Psoas muscle (tissue), 8 donors: ENCODE measurements around the gene TMEM80. TPM values are rescaled to one million over a fixed set of nuclear protein-coding genes. Genes with fewer than 3 reads are reported as not detected.

Source experiments
- ATAC-seq, 4 donors: fragments of 200-7000 bp; cut with Tn5 transposase; one replicate each; pipeline ENCODE4 v1.9.1; 2020; ENCODE audit warnings: moderate library complexity in 3 of 4, mild to moderate bottlenecking in 2 of 4
- DNase-seq, 2 donors: peaks; one replicate each; pipeline ENCODE4 v3.0.0-alpha.2; 2020
- H3K27ac ChIP-seq: fragments of 200-600 bp; one replicate; pipeline ENCODE4 v1.8.0; 2022
- H3K27me3 ChIP-seq, 3 donors: fragments of 200-600 bp in 1 of 3; one replicate each; pipeline versions ENCODE4 v1.6.1 to v1.8.0; 2013 to 2022; ENCODE audit warnings: low read length in 2 of 3, mild to moderate bottlenecking in 2 of 3, moderate library complexity in 1 of 3; ENCODE audit not compliant: insufficient read depth in 3 of 3
- H3K36me3 ChIP-seq, 2 donors: fragments of 200-600 bp in 1 of 2; one replicate each; pipeline versions ENCODE4 v1.6.1 to v1.8.0; 2013 to 2022; ENCODE audit warnings: low read depth in 1 of 2, mild to moderate bottlenecking in 1 of 2, moderate library complexity in 1 of 2; ENCODE audit not compliant: insufficient read depth in 1 of 2
- H3K4me1 ChIP-seq: fragments of 200-600 bp; one replicate; pipeline ENCODE4 v1.8.0; 2022
- H3K4me3 ChIP-seq: fragments of 200-600 bp; one replicate; pipeline ENCODE4 v1.8.0; 2022; ENCODE audit warnings: mild to moderate bottlenecking
- H3K9me3 ChIP-seq: fragments of 200-600 bp; one replicate; pipeline ENCODE4 v1.8.0; 2022
- WGBS, 3 donors: extraction: QIAGEN DNeasy Blood & Tissue Kit; methylation state at CpG; one replicate each; pipeline versions ENCODE4 v1.1.6 to v1.1.7; 2013; 5-methylcytosine and 5-hydroxymethylcytosine counted together
- intact Hi-C, 2 donors: fragments of 100-400 bp; cut with DNase I; formaldehyde crosslinking; loops; one replicate each; pipeline versions ENCODE4 v1.11.0 to v1.14.2; 2022
- polyA plus RNA-seq, 3 donors: library from polyadenylated mRNA; stranded (reverse); fragments of 200-250 nt; gene quantifications; one replicate each; pipeline ENCODE4 v1.2.3, GENCODE V29; 2013
- total RNA-seq, 4 donors: library from RNA; stranded (reverse); fragmentation: NEBNext Ultra II Directional in 2 of 4; extraction: Animal tissue kit (Norgen Biotek cat#: 25700) in 2 of 4; gene quantifications; one replicate each; pipeline versions ENCODE4 v1.2.1 to v1.2.4, GENCODE V29; 2021 to 2023
- TF ChIP-seq, protein P1 (sequence below): fragments of 200-600 bp; IDR thresholded peaks from one replicate; pipeline ENCODE4 v1.8.0; 2022; ENCODE audit warnings: antibody characterized with exemption
- donor health status: healthy with polysubstance abuse.
- donor health status: DM: no; HTN: no; CAD: no; lungs with moderate emphysema.
- donor health status: Bipolar disorder and iron deficiency.
- donor health status: healthy.
- donor health status: DM: yes; HTN: yes; CAD: no.
- donor health status: DM: no; HTN: no; CAD: no.
- donor health status: DM: no; HTN: no; CAD: no.
- donor health status: DM: yes; HTN: yes; CAD: no.

The TMEM80 gene
- total and polyA plus RNA-seq, 7 donors: 5.9 to 16.3 (median 10.1) TPM

DNA sequence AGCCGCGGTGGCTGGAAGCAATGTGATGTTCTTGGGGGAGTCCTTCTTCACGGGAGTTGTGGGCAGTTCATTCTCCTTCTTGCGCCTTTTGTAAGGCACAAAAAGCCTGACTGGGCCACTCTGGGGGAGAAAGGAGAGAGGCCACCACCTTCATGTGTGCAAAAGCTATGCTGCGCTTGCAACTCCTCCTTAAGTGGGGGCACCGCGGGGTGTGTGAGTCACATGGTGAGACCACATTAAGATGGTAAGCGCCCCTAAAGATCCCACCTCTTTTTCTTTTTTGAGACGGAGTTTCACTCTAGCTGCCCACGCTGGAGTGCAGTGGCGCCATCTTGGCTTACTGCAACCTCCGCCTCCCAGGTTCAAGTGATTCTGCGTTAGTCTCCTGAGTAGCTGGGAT, 14.6 kb upstream of the TMEM80 start:
- no peak overlapping the region for H3K27ac ChIP-seq
- TF ChIP-seq, protein P1, sequence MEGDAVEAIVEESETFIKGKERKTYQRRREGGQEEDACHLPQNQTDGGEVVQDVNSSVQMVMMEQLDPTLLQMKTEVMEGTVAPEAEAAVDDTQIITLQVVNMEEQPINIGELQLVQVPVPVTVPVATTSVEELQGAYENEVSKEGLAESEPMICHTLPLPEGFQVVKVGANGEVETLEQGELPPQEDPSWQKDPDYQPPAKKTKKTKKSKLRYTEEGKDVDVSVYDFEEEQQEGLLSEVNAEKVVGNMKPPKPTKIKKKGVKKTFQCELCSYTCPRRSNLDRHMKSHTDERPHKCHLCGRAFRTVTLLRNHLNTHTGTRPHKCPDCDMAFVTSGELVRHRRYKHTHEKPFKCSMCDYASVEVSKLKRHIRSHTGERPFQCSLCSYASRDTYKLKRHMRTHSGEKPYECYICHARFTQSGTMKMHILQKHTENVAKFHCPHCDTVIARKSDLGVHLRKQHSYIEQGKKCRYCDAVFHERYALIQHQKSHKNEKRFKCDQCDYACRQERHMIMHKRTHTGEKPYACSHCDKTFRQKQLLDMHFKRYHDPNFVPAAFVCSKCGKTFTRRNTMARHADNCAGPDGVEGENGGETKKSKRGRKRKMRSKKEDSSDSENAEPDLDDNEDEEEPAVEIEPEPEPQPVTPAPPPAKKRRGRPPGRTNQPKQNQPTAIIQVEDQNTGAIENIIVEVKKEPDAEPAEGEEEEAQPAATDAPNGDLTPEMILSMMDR: no peak
- H3K27me3 ChIP-seq: no peaks in the 10 kb centered on the region
- no peak for DNase-seq
- H3K4me3 ChIP-seq: no peak overlapping the region
- peaks cover 0 to 78% of the 10 kb centered on the region in 2 donors for H3K36me3 ChIP-seq
- H3K9me3 ChIP-seq: no peaks in the 10 kb centered on the region
- ATAC-seq: no peak
- H3K4me1 ChIP-seq: no peaks in the 10 kb centered on the region
- intact Hi-C loops: loop anchor here in 1 of 2 donors (5.0 kb wide), 1 partner anchor 44 kb away; the partner anchor contains the start of gene DRD4
- WGBS, 3 donors: 92 to 98% (median 94%) methylated on average over 13 of the region's 13 CpGs

GRCh38 chr11:686451-687243, 9.0 kb upstream of the TMEM80 start:
- WGBS, 3 donors: 88 to 92% (median 90%) methylated on average over 30 of the region's 30 CpGs
- ATAC-seq: no peak

DNA sequence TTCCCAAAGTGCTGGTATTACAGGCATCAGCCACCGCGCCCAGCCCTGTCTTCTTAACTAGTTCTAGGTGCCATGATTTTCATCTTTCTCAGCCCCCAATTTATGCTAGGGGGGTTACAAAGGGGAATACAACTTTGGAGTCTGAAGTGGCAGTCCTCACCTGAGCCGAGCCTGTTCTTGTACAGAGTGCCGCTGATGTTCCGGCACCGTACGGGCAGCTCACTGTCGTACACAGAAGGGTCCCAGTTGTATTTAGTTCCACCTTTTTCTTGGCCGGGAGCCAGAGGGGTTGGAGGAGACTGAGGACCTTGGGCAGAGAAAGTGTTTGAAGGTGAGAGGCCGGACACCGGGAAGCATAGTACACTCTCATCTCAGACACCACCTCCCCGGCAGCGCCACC, 7.9 kb upstream of the TMEM80 start:
- WGBS, 3 donors: 88 to 91% (median 89%) methylated on average over 13 of the region's 13 CpGs
- H3K27ac ChIP-seq: no peak overlapping the region
- no peak overlapping the region for H3K4me3 ChIP-seq
- intact Hi-C loops: no loop called here
- ATAC-seq (no peak), DNase-seq (no peak)
- no peaks in the 10 kb centered on the region for H3K27me3 ChIP-seq
- H3K36me3 ChIP-seq: peaks cover 4 to 74% of the 10 kb centered on the region in 2 donors
- TF ChIP-seq, protein P1: no peak
- no peaks in the 10 kb centered on the region for H3K9me3 ChIP-seq
- peaks cover under 1% of the 10 kb centered on the region for H3K4me1 ChIP-seq

More at GRCh38 chr11:686451-687243, 9.0 kb upstream of the TMEM80 start:
- Histone ChIP-seq H3K27ac (no peak overlapping the region), H3K4me3 (no peak overlapping the region), H3K27me3 (no peaks in the 10 kb centered on the region), H3K36me3 (peaks cover 4 to 80% of the 10 kb centered on the region in 2 donors), H3K9me3 (no peaks in the 10 kb centered on the region), H3K4me1 (no peaks in the 10 kb centered on the region)
- intact Hi-C loops: no loop called here
- TF ChIP-seq, protein P1: no peak
- peak in 1 of 2 donors; percentile 28 for DNase-seq

- H3K4me1 ChIP-seq: peaks cover 9% of the 10 kb centered on the region
- intact Hi-C loops: no loop called here
- 83 to 91% (median 86%) methylated on average over 9 of the region's 9 CpGs for WGBS, 3 donors
- DNase-seq: no peak
- ATAC-seq: no peak
- no peaks in the 10 kb centered on the region for H3K9me3 ChIP-seq
- H3K4me3 ChIP-seq: no peak overlapping the region
- no peaks in the 10 kb centered on the region for H3K27me3 ChIP-seq
- no peak overlapping the region for H3K27ac ChIP-seq
- TF ChIP-seq, protein P1: no peak
- H3K36me3 ChIP-seq: peaks cover 4 to 65% of the 10 kb centered on the region in 2 donors
Observed at GRCh38 chr11:688681-689080, 6.9 kb upstream of the TMEM80 start.
